HCT116 (cell line): ENCODE measurements around the gene RAB30. TPM values are rescaled to one million over a fixed set of nuclear protein-coding genes. Genes with fewer than 3 reads are reported as not detected.
"Not testable (repeated sequence)": the region's sequence is repeated elsewhere in the genome, so short reads cannot be mapped to it uniquely, and the experiment has no call there.

Experiments
- ATAC-seq: fragments of 200-7000 bp; cut with Tn5 transposase; 2 replicates; pipeline ENCODE4 v1.9.1; 2020; ENCODE audit warnings: mild to moderate bottlenecking, moderate library complexity
- BruUV-seq: library from RNA; stranded (reverse); fragments of 400-500 nt; replicated peaks from 2 replicates; lab custom pipeline; 2021; lab: Mats Ljungman, UMichigan
- CTCF ChIA-PET: fragments of 300-600 bp; sonication (Branson Sonifier 250); formaldehyde crosslinking; loops from one replicate; lab custom pipeline; 2021; ENCODE audit warnings: antibody characterized with exemption; lab: Charles Lee
- POLR2A ChIA-PET: fragments of 300-600, 350-600 bp; sonication (Branson Sonifier 250); formaldehyde crosslinking; loops from one replicate; lab custom pipeline; 2021; ENCODE audit warnings: antibody characterized with exemption; lab: Charles Lee
- RAD21 ChIA-PET, 2 experiments: fragments of 300-600 bp; sonication (Branson Sonifier 250); formaldehyde crosslinking; loops; one replicate each; lab custom pipeline; 2023; ENCODE audit warnings: low total read pairs in 2 of 2; ENCODE audit not compliant: uncharacterized antibody in 2 of 2, unreplicated experiment in 2 of 2, low non-redundant PET in 1 of 2; lab: Charles Lee
- DNase-seq: peaks from one replicate; pipeline ENCODE4 v3.0.0-alpha.2; 2010; ENCODE audit warnings: low read depth, low spot score
- H2AFZ ChIP-seq: fragments of 200-600 bp; shearing (Covaris generic), sonication (generic); 2 replicates; pipeline ENCODE4 v1.6.1; 2017; ENCODE audit warnings: low read depth, mixed run types, mixed read lengths, antibody characterized with exemption, low read length; ENCODE audit not compliant: poor library complexity, severe bottlenecking
- H3K27ac ChIP-seq: 2 replicates; pipeline ENCODE4 v1.5.1; 2012; ENCODE audit warnings: low read depth, low read length
- H3K27me3 ChIP-seq: fragments of 200-600 bp; sonication (generic); 2 replicates; pipeline ENCODE4 v1.6.1; 2016; ENCODE audit warnings: mixed run types, low read length, mixed read lengths; ENCODE audit not compliant: insufficient read depth
- H3K36me3 ChIP-seq, 2 experiments: fragments of 200-500 bp in 1 of 2; fragments of 200-600 bp in 1 of 2; sonication (Bioruptor generic) in 1 of 2; sonication (generic) in 1 of 2; 2 replicates each; pipeline versions ENCODE4 v1.5.1 to v1.6.1; 2014 to 2016; ENCODE audit warnings: low read length in 2 of 2, inconsistent platforms in 1 of 2, mixed read lengths in 1 of 2, mixed run types in 1 of 2; ENCODE audit not compliant: insufficient read depth in 2 of 2, control insufficient read depth in 1 of 2
- H3K4me1 ChIP-seq, 2 experiments: fragments of 200-600 bp in 1 of 2; sonication (generic) in 1 of 2; 2 replicates each; pipeline versions ENCODE4 v1.5.1 to v1.6.1; 2012 to 2017; ENCODE audit warnings: low read length in 2 of 2, inconsistent platforms in 1 of 2, mild to moderate bottlenecking in 1 of 2, mixed read lengths in 1 of 2, mixed run types in 1 of 2, moderate library complexity in 1 of 2; ENCODE audit not compliant: insufficient read depth in 2 of 2, control insufficient read depth in 1 of 2
- H3K4me2 ChIP-seq: fragments of 200-600 bp; sonication (generic); 2 replicates; pipeline ENCODE4 v1.6.1; 2017; ENCODE audit warnings: mixed run types, low read length, mixed read lengths
- H3K4me3 ChIP-seq, 2 experiments: fragments of 200-600 bp in 1 of 2; sonication (generic) in 1 of 2; replicated peaks in 1 of 2; 2 replicates each; pipeline ENCODE4 v1.5.1; 2011 to 2016; ENCODE audit warnings: low read length in 2 of 2, control low read depth in 1 of 2, low read depth in 1 of 2, mild to moderate bottlenecking in 1 of 2, mixed read lengths in 1 of 2, mixed run types in 1 of 2
- H3K79me2 ChIP-seq: fragments of 200-600 bp; sonication (generic); 2 replicates; pipeline ENCODE4 v1.6.1; 2017; ENCODE audit warnings: mild to moderate bottlenecking, mixed run types, low read length, moderate library complexity, mixed read lengths; ENCODE audit not compliant: insufficient read depth
- H3K9ac ChIP-seq: fragments of 200-600 bp; sonication (generic); 2 replicates; pipeline ENCODE4 v1.6.1; 2016; ENCODE audit warnings: low read length, mixed read lengths
- H3K9me2 ChIP-seq: fragments of 200-600 bp; sonication (generic), shearing (Covaris generic); 2 replicates; pipeline ENCODE4 v1.6.1; 2017; ENCODE audit warnings: mixed run types, mild to moderate bottlenecking, moderate library complexity; ENCODE audit not compliant: insufficient read depth
- H3K9me3 ChIP-seq, 2 experiments: fragments of 200-500 bp in 1 of 2; fragments of 200-600 bp in 1 of 2; sonication (Bioruptor generic) in 1 of 2; sonication (generic) in 1 of 2; 2 replicates each; pipeline ENCODE4 v1.6.1; 2014 to 2017; ENCODE audit warnings: low read length in 2 of 2, mixed read lengths in 2 of 2, inconsistent platforms in 1 of 2, low read depth in 1 of 2, mild to moderate bottlenecking in 1 of 2, mixed run types in 1 of 2, moderate library complexity in 1 of 2; ENCODE audit not compliant: control insufficient read depth in 1 of 2, insufficient read depth in 1 of 2
- H4K20me1 ChIP-seq: fragments of 200-600 bp; sonication (generic), shearing (Covaris generic); 2 replicates; pipeline ENCODE4 v1.6.1; 2017; ENCODE audit warnings: mixed run types, mild to moderate bottlenecking, moderate library complexity; ENCODE audit not compliant: insufficient read depth
- CTCF ChIP-seq, 3 experiments: fragments of 200-600 bp in 1 of 3; sonication (generic) in 1 of 3; IDR thresholded peaks in 2 of 3; conservative IDR thresholded peaks in 1 of 3; 2 replicates each; pipeline ENCODE4 v1.5.1; 2012 to 2017; ENCODE audit warnings: low read depth in 2 of 3, low read length in 2 of 3, antibody characterized with exemption in 1 of 3, borderline replicate concordance in 1 of 3, control low read depth in 1 of 3, mild to moderate bottlenecking in 1 of 3, mixed read lengths in 1 of 3, mixed run types in 1 of 3, moderate library complexity in 1 of 3; ENCODE audit not compliant: insufficient read depth in 1 of 3
- EGR1 ChIP-seq: IDR thresholded peaks from 2 replicates; pipeline ENCODE4 v1.6.1; 2012; ENCODE audit warnings: low read depth
- ELF1 ChIP-seq: IDR thresholded peaks from 2 replicates; pipeline ENCODE4 v1.6.1; 2012; ENCODE audit warnings: low read depth, borderline replicate concordance
- EZH2 ChIP-seq: fragments of 200-600 bp; sonication (generic); IDR thresholded peaks from 2 replicates; pipeline ENCODE4 v1.6.1; 2017; ENCODE audit warnings: antibody characterized with exemption, mixed run types
- FOSL1 ChIP-seq: IDR thresholded peaks from 2 replicates; pipeline ENCODE4 v1.6.1; 2012; ENCODE audit warnings: low read depth
- JUND ChIP-seq: IDR thresholded peaks from 2 replicates; pipeline ENCODE4 v1.6.1; 2012
- SIN3A ChIP-seq: IDR thresholded peaks from 2 replicates; pipeline ENCODE4 v1.6.1; 2012; ENCODE audit warnings: low read depth
- SP1 ChIP-seq: IDR thresholded peaks from 2 replicates; pipeline ENCODE4 v1.6.1; 2012; ENCODE audit warnings: low read depth
- YY1 ChIP-seq: IDR thresholded peaks from 2 replicates; pipeline ENCODE4 v1.6.1; 2011; ENCODE audit warnings: low read length, low read depth, moderate library complexity, mild to moderate bottlenecking; ENCODE audit not compliant: insufficient replicate concordance; ENCODE audit errors: extremely low read depth
- ZNF274 ChIP-seq: fragments of 200-500 bp; sonication (Bioruptor generic); IDR thresholded peaks from 2 replicates; pipeline ENCODE4 v1.6.1; 2014; ENCODE audit warnings: mild to moderate bottlenecking, low read depth, low read length, inconsistent platforms
- intact Hi-C: fragments of 100-400 bp; cut with micrococcal nuclease; formaldehyde crosslinking; loops from 2 replicates; pipeline ENCODE4 v1.10.0; 2022
- total RNA-seq: library from RNA; stranded (reverse); gene quantifications from one replicate; pipeline ENCODE4 v1.2.1, GENCODE V29; 2021; ENCODE audit not compliant: unreplicated experiment

RAB30 gene
- total RNA-seq, 1 experiment from 2014 or later, result 5.7 TPM

- no TSS peak for BruUV-seq
- TF ChIP-seq EGR1, result no peak
- TF ChIP-seq ELF1, result no peak
- TF ChIP-seq FOSL1, result no peak
- TF ChIP-seq EZH2, result no peak
- no peak for TF ChIP-seq JUND
- TF ChIP-seq SP1, result no peak
- TF ChIP-seq YY1, result no peak
- TF ChIP-seq SIN3A, result no peak
- no peak for TF ChIP-seq ZNF274
- TF ChIP-seq CTCF (IDR thresholded peaks at IDR 0.05 in 2 of 3, conservative IDR thresholded peaks at IDR 0.05 in 1 of 3; ENCODE audit: borderline replicate concordance in 1 of 3, insufficient read depth in 1 of 3, low read depth in 2 of 3, low read length in 2 of 3), result no peak
- Histone ChIP-seq H3K4me2 (no peak overlapping the region), H3K79me2 (no peaks in the 10 kb centered on the region), H2AFZ (no peak overlapping the region), H3K36me3 (no peaks in the 10 kb centered on the region), H3K4me3 (no peak overlapping the region), H3K9ac (no peak overlapping the region), H3K4me1 (peaks cover 0 to 7% of the 10 kb centered on the region in 2 experiments; a peak in 1 of 4 replicates), H3K27me3 (no peaks in the 10 kb centered on the region), H3K9me3 (no peaks in the 10 kb centered on the region), H4K20me1 (no peaks in the 10 kb centered on the region; the same call in 1 of the 2 replicates), H3K9me2 (no peaks in the 10 kb centered on the region), H3K27ac (no peak overlapping the region)
- intact Hi-C loops, result no loop called here
- DNase-seq (no peak), ATAC-seq (no peak)
- ChIA-PET RAD21 (no interaction called here), POLR2A (no interaction called here), CTCF (no interaction called here)
These were observed 61.7 kb downstream of the RAB30 start for GRCh38 chr11:83009999-83010398.

- H3K27me3 ChIP-seq, H3K9me2 ChIP-seq, H4K20me1 ChIP-seq, CTCF ChIA-PET, DNase-seq, H3K9ac ChIP-seq, BruUV-seq, POLR2A ChIA-PET, RAD21 ChIA-PET, H3K79me2 ChIP-seq, ATAC-seq, H3K27ac ChIP-seq, intact Hi-C loops, H3K4me3 ChIP-seq, H3K4me2 ChIP-seq, H3K4me1 ChIP-seq, H3K36me3 ChIP-seq, H3K9me3 ChIP-seq, H2AFZ ChIP-seq: not testable (repeated sequence)
These were observed 62.6 kb downstream of the RAB30 start for GRCh38 chr11:83009136-83009535.
